Pons (tissue), 1 donor: ENCODE measurements around the gene RDH16.
A peak's percentile ranks its signal among the peaks of the same experiment; 100 is the strongest.

ENCODE experiments used
- DNase-seq: peaks from one replicate; pipeline ENCODE4 v3.0.0-alpha.2; 2016; ENCODE audit warnings: low spot score

Gene RDH16

GRCh38 chr12:56957229-56958052 is at the start of gene RDH16:
Gene RDH16, minus strand, starts transcription at chr12:56957608. Its CDS starts 146 bp downstream, at chr12:56957462.
- no peak for DNase-seq

GRCh38 chr12:57006809-57007475 is 49.5 kb upstream of the RDH16 start:
- DNase-seq: no peak

GRCh38 chr12:57005980-57006808 is 48.8 kb upstream of the RDH16 start, which contains the start of gene ZBTB39:
Gene ZBTB39, minus strand, starts transcription at chr12:57006546. Its CDS starts 1,629 bp downstream, at chr12:57004917.
- DNase-seq: no peak

GRCh38 chr12:57004651-57005050 is 47.2 kb upstream of the RDH16 start:
- DNase-seq: no peak

GRCh38 chr12:57003395-57003794 is 46.0 kb upstream of the RDH16 start:
- no peak for DNase-seq

- no peak for DNase-seq
These were observed 44.1 kb upstream of the RDH16 start for GRCh38 chr12:57001448-57001906.

GRCh38 chr12:57000393-57000792 is 43.0 kb upstream of the RDH16 start:
- DNase-seq: no peak

- DNase-seq: no peak
These were observed 42.0 kb upstream of the RDH16 start for GRCh38 chr12:56999456-56999855.

GRCh38 chr12:56998981-56999380 is 41.6 kb upstream of the RDH16 start:
- no peak for DNase-seq

- no peak for DNase-seq
These were observed 40.9 kb upstream of the RDH16 start for GRCh38 chr12:56998316-56998715.

GRCh38 chr12:56996793-56997545 is 39.6 kb upstream of the RDH16 start:
- no peak for DNase-seq

- no peak for DNase-seq
These were observed 38.6 kb upstream of the RDH16 start for GRCh38 chr12:56995930-56996496.

GRCh38 chr12:56995201-56995929 is 38.0 kb upstream of the RDH16 start:
- no peak for DNase-seq

GRCh38 chr12:56994231-56994746 is 36.9 kb upstream of the RDH16 start:
- no peak for DNase-seq

- DNase-seq: no peak
These were observed 35.9 kb upstream of the RDH16 start for GRCh38 chr12:56993346-56993745.

- peak; percentile 78 for DNase-seq
These were observed 34.2 kb upstream of the RDH16 start for GRCh38 chr12:56991319-56992246.

- no peak for DNase-seq
These were observed 33.4 kb upstream of the RDH16 start for GRCh38 chr12:56990648-56991318.

- DNase-seq: no peak
These were observed 32.6 kb upstream of the RDH16 start for GRCh38 chr12:56989861-56990610.
